ENCODE data around the gene DAGLB.

DNA sequence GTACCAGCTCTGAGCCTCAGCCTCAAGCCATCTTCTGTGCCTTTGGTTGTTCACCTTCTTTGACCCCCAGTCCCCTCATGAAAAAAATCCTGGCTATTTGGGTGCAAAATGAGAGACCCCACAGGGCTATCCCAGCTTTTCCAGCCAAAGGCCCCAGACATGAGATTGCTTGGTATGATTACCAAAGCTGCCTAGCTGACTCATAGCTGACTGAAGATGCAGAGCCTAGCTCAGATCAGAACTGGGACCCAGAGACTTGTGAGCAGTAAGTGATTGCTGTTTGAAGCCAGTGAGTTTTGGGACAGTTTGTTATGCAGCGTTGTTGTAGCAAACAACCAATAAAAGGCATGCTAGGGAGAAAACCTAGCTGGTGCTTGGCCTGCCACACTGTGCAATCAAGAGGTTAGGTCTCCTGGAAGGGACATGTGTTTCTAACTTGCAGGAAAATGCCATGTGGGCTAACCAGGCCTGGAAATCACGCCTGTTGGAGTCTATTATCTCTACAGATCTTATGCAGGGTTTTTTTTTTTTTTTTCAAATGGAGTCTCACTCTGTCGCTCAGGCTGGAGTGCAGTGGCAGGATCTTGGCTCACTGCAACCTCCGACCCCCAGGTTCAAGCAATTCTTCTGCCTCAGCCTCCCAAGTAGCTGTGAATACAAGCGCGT is 48.0 kb upstream of the DAGLB start:
- TF ChIP-seq POLR2A (IDR thresholded peaks at IDR 0.05) (no peak), POLR2AphosphoS5 (IDR thresholded peaks at IDR 0.05) (no peak)
